ENCODE measurements around the gene TCEANC. TPM values are rescaled to one million over a fixed set of nuclear protein-coding genes. Genes with fewer than 3 reads are reported as not detected.

TCEANC gene
- total RNA-seq, 1 experiment from 2014 or later = 3.1 TPM

GRCh38 chrX:13664020-13664419 is 11.1 kb downstream of the TCEANC start:
- WGBS (ENCODE audit: extremely low coverage, insufficient read length, low lambda C conversion rate) = no CpG with 5 or more reads among the region's 3 CpGs
- H2BK5ac ChIP-seq (ENCODE audit: insufficient read length, low read length) = no peak overlapping the region
- no peak overlapping the region for H3K4me2 ChIP-seq (ENCODE audit: insufficient read depth, insufficient read length, low read length)
- no peak overlapping the region for H3K27ac Mint-ChIP-seq
- H3K9me3 Mint-ChIP-seq = peaks cover 34 to 52% of the 10 kb centered on the region in 2 experiments
- no peak overlapping the region for H2BK15ac ChIP-seq (ENCODE audit: low read depth, low read length)
- peaks cover 2% of the 10 kb centered on the region in 2 experiments for H3K4me1 Mint-ChIP-seq
- H3K4me1 ChIP-seq (ENCODE audit: insufficient read depth, low read length) = no peaks in the 10 kb centered on the region
- H3K79me1 ChIP-seq (ENCODE audit: insufficient read depth, low read depth, low read length, poor library complexity, severe bottlenecking) = no peaks in the 10 kb centered on the region
- H3K27me3 Mint-ChIP-seq (ENCODE audit: low read depth) = no peaks in the 10 kb centered on the region
- TF ChIP-seq, protein P1, sequence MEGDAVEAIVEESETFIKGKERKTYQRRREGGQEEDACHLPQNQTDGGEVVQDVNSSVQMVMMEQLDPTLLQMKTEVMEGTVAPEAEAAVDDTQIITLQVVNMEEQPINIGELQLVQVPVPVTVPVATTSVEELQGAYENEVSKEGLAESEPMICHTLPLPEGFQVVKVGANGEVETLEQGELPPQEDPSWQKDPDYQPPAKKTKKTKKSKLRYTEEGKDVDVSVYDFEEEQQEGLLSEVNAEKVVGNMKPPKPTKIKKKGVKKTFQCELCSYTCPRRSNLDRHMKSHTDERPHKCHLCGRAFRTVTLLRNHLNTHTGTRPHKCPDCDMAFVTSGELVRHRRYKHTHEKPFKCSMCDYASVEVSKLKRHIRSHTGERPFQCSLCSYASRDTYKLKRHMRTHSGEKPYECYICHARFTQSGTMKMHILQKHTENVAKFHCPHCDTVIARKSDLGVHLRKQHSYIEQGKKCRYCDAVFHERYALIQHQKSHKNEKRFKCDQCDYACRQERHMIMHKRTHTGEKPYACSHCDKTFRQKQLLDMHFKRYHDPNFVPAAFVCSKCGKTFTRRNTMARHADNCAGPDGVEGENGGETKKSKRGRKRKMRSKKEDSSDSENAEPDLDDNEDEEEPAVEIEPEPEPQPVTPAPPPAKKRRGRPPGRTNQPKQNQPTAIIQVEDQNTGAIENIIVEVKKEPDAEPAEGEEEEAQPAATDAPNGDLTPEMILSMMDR (conservative IDR thresholded peaks at IDR 0.05) = no peak
- H3K4ac ChIP-seq (ENCODE audit: low read depth, low read length) = no peak overlapping the region
- no peak overlapping the region for H2BK120ac ChIP-seq (ENCODE audit: low read depth, low read length, poor library complexity, severe bottlenecking)
- no peak overlapping the region for H4K91ac ChIP-seq (ENCODE audit: insufficient read length, low read depth, low read length)
- no peak overlapping the region for H3K4me3 Mint-ChIP-seq
- no peak overlapping the region for H3K18ac ChIP-seq (ENCODE audit: insufficient read length, low read depth, low read length)
- no peak overlapping the region for H3K9ac ChIP-seq (ENCODE audit: extremely low read depth, insufficient read length, low read length)
- no peak overlapping the region for H3K23ac ChIP-seq (ENCODE audit: insufficient read length, low read depth, low read length)
- H3K23me2 ChIP-seq (ENCODE audit: insufficient read length, low read depth, low read length, poor library complexity, severe bottlenecking) = no peaks in the 10 kb centered on the region
- no peaks in the 10 kb centered on the region for H3K27me3 ChIP-seq (ENCODE audit: insufficient read depth, low read length)
- no peak overlapping the region for H2BK12ac ChIP-seq (ENCODE audit: insufficient read length, low read depth, low read length)
- no peak overlapping the region for H3K56ac ChIP-seq (ENCODE audit: insufficient read length, low read depth, low read length)
- no peaks in the 10 kb centered on the region for H3K9me3 ChIP-seq (ENCODE audit: control insufficient read depth, low read depth, low read length)
- H2AFZ ChIP-seq (ENCODE audit: low read length) = no peak overlapping the region
- no peaks in the 10 kb centered on the region for H4K20me1 ChIP-seq (ENCODE audit: control insufficient read depth, insufficient read depth, insufficient read length)
- H4K8ac ChIP-seq (replicated peaks; ENCODE audit: insufficient read length, low read depth, low read length) = no peak overlapping the region
- no peaks in the 10 kb centered on the region for H3K79me2 ChIP-seq (ENCODE audit: insufficient read depth, low read length)
- no peak for DNase-seq
- H3K27ac ChIP-seq (ENCODE audit: insufficient read length, low read depth, low read length) = no peak overlapping the region
- H3K14ac ChIP-seq (ENCODE audit: insufficient read depth, low read length) = no peak overlapping the region
- H2AK5ac ChIP-seq (ENCODE audit: insufficient read length, low read length) = no peak overlapping the region
- H3T11ph ChIP-seq (ENCODE audit: low read length) = no peak overlapping the region
- H3K36me3 Mint-ChIP-seq (ENCODE audit: insufficient read depth in 1 of 3, low read depth in 3 of 3) = peaks cover 15 to 31% (median 31%) of the 10 kb centered on the region in 3 experiments; a peak in 6 of 7 replicates
- H4K5ac ChIP-seq (ENCODE audit: insufficient read length, low read depth, low read length) = no peak overlapping the region
- no peak overlapping the region for H2BK20ac ChIP-seq (ENCODE audit: low read depth, low read length, poor library complexity, severe bottlenecking)

All from H9 (cell line).